ENCODE data around the gene MAP1LC3B2.

The MAP1LC3B2 gene

DNA sequence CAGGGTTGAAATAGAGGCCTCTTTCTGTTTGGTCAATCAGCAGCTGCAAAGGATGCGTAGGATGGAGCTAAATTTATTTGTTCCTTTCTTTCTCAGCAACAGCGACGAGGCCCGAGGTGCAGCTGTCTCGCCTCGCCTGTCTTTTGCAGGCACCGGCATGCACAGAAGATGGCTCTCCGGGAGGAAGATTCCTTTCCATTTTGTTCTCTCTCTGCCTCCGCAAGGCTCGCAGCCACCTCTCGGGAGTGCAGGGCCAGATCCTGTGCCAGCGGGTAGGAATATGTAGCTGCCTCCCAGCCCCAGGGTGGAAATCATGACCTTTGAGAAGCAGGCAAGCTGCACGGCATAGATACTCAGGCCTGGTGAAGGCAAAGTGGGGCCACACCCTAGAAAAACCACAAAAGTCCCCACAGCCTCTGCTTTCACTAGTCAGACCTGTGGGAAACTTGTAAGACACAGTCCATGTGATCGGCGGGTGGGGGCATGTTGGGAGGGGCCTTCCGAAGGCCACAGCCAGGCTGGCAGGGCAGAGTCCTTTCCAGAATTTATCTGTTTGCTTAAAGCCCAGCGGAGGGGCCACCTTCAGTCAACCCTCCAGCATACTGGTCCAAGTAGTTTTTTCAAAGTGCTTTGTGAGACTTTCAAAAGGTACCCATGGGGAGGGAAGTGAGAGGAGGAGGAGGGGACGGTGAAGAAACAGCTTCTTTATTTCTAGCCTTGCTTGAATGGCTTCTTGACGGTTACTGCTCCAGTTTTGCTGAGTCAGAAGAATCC lies at the start of gene MAP1LC3B2:
TSS of gene MAP1LC3B2 (plus strand) at position 220 of the 774 bp plus-strand sequence. CDS start 16,562 bp downstream, outside the sequence.
- H3K9me3 ChIP-seq (ENCODE audit: control insufficient read depth, low read length): no peaks in the 10 kb centered on the region
- peak within 1 kb of the TSS; percentile 37 for H3K9ac ChIP-seq (ENCODE audit: low read length)
- H3K4me1 ChIP-seq (ENCODE audit: control insufficient read depth, insufficient read depth, low read length): peaks cover 16% of the 10 kb centered on the region
- no peaks in the 10 kb centered on the region for H3K36me3 ChIP-seq (ENCODE audit: control insufficient read depth, insufficient read depth, low read length)
- H3K27me3 ChIP-seq (ENCODE audit: control insufficient read depth, insufficient read depth, low read length): no peaks in the 10 kb centered on the region
- no peak within 1 kb of the TSS for H3K4me3 ChIP-seq (ENCODE audit: low read length)

DNA sequence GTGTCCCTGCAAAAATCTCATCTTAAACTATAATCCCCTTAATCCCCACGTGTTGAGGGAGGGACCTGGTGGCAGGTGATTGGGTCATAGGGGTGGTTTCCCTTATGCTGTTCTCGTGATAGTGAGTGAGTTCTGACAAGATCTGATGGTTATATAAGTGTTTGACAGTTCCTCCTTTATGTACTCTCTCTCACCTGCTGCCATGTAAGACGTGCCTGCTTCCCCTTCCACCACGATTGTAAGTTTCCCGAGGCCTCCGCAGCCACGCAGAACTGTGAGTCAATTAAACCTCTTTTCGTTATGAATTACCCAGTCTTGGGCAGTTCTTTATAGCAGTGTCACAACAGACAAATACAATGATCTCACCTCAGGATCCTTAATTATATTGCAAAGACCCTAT lies 45.2 kb upstream of the MAP1LC3B2 start:
- Histone ChIP-seq H3K27me3 (ENCODE audit: control insufficient read depth, insufficient read depth, low read length) (peaks cover 1% of the 10 kb centered on the region), H3K4me1 (ENCODE audit: control insufficient read depth, insufficient read depth, low read length) (no peaks in the 10 kb centered on the region), H3K4me3 (ENCODE audit: low read length) (no peak overlapping the region), H3K9ac (ENCODE audit: low read length) (no peak overlapping the region), H3K36me3 (ENCODE audit: control insufficient read depth, insufficient read depth, low read length) (no peaks in the 10 kb centered on the region), H3K9me3 (ENCODE audit: control insufficient read depth, low read length) (no peaks in the 10 kb centered on the region)

DNA sequence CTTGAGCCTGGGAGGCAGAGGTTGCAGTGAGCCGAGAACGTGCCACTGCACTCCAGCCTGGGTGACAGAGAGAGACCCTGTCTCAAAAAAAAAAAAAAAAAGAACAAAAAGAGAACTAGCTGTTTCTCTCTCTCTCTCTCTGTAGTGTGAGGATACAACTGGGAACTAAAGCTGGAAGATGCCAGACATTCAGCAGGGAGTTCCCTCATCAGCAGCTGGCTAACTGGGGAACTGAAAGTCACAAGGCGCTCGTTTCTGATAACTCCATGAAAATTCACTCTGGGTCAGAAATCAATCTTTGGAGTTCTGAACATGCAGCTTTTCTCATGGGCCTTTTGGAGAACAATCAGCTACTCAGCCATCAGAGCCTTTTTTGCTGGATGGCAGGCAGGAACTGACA lies 43.5 kb upstream of the MAP1LC3B2 start:
- no peak overlapping the region for H3K9ac ChIP-seq (ENCODE audit: low read length)
- H3K36me3 ChIP-seq (ENCODE audit: control insufficient read depth, insufficient read depth, low read length): no peaks in the 10 kb centered on the region
- H3K9me3 ChIP-seq (ENCODE audit: control insufficient read depth, low read length): no peaks in the 10 kb centered on the region
- no peaks in the 10 kb centered on the region for H3K27me3 ChIP-seq (ENCODE audit: control insufficient read depth, insufficient read depth, low read length)
- H3K4me3 ChIP-seq (ENCODE audit: low read length): no peak overlapping the region
- no peaks in the 10 kb centered on the region for H3K4me1 ChIP-seq (ENCODE audit: control insufficient read depth, insufficient read depth, low read length)

DNA sequence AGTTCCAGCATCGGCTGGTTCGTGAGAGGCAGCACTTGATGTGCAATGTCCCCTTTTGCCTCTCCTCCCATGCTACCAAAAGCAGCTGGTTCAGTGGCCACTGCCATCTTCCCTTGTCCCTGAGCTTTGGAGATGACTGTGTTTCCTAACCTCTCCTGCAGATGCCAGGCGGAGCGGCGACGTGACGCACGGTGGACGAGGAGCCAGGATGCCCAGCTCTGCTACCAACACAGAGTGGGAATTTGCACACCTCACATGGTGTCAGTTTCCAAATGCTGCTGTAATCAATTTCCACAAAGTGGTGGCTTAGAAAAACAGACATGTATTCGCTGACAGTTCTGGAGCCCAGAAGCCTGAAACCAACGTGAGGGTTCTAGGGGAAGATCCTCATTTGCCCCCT lies 42.5 kb upstream of the MAP1LC3B2 start:
- Histone ChIP-seq H3K36me3 (ENCODE audit: control insufficient read depth, insufficient read depth, low read length) (no peaks in the 10 kb centered on the region), H3K4me3 (ENCODE audit: low read length) (no peak overlapping the region), H3K4me1 (ENCODE audit: control insufficient read depth, insufficient read depth, low read length) (no peaks in the 10 kb centered on the region), H3K9me3 (ENCODE audit: control insufficient read depth, low read length) (no peaks in the 10 kb centered on the region), H3K9ac (ENCODE audit: low read length) (no peak overlapping the region), H3K27me3 (ENCODE audit: control insufficient read depth, insufficient read depth, low read length) (no peaks in the 10 kb centered on the region)

GRCh38 chr12:116517431-116518045 lies 41.6 kb upstream of the MAP1LC3B2 start:
- Histone ChIP-seq H3K27me3 (ENCODE audit: control insufficient read depth, insufficient read depth, low read length) (no peaks in the 10 kb centered on the region), H3K36me3 (ENCODE audit: control insufficient read depth, insufficient read depth, low read length) (no peaks in the 10 kb centered on the region), H3K9me3 (ENCODE audit: control insufficient read depth, low read length) (no peaks in the 10 kb centered on the region), H3K4me1 (ENCODE audit: control insufficient read depth, insufficient read depth, low read length) (no peaks in the 10 kb centered on the region), H3K9ac (ENCODE audit: low read length) (no peak overlapping the region), H3K4me3 (ENCODE audit: low read length) (no peak overlapping the region)

- Histone ChIP-seq H3K4me3 (ENCODE audit: low read length) (no peak overlapping the region), H3K9ac (ENCODE audit: low read length) (no peak overlapping the region), H3K36me3 (ENCODE audit: control insufficient read depth, insufficient read depth, low read length) (no peaks in the 10 kb centered on the region), H3K4me1 (ENCODE audit: control insufficient read depth, insufficient read depth, low read length) (no peaks in the 10 kb centered on the region), H3K27me3 (ENCODE audit: control insufficient read depth, insufficient read depth, low read length) (no peaks in the 10 kb centered on the region), H3K9me3 (ENCODE audit: control insufficient read depth, low read length) (no peaks in the 10 kb centered on the region)
Measured at GRCh38 chr12:116520225-116520760, 38.9 kb upstream of the MAP1LC3B2 start.

- no peaks in the 10 kb centered on the region for H3K36me3 ChIP-seq (ENCODE audit: control insufficient read depth, insufficient read depth, low read length)
- H3K4me1 ChIP-seq (ENCODE audit: control insufficient read depth, insufficient read depth, low read length): peaks cover 6% of the 10 kb centered on the region
- no peak overlapping the region for H3K4me3 ChIP-seq (ENCODE audit: low read length)
- H3K27me3 ChIP-seq (ENCODE audit: control insufficient read depth, insufficient read depth, low read length): peaks cover 5% of the 10 kb centered on the region
- no peak overlapping the region for H3K9ac ChIP-seq (ENCODE audit: low read length)
- no peaks in the 10 kb centered on the region for H3K9me3 ChIP-seq (ENCODE audit: control insufficient read depth, low read length)
Measured at GRCh38 chr12:116520801-116521471, 38.2 kb upstream of the MAP1LC3B2 start.

DNA sequence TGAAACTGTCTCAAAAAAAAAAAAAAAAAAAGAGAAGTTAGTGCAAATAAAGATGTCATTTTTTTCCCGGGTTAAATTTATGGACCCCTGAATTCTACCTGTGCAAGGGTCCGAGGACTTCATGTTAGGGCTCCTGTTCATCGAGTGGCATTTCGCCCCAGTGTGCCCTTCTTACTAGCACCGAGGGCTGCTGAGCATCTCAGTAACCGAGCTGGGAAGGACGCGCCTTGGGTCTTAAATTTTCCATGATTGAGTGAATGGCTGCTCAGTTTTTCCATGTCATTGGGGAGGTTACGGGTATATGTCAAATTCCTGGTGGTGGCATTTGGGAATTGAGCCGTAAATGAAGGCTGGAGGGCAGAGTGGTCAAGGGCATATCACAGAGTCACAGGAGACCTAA lies 34.9 kb upstream of the MAP1LC3B2 start:
- Histone ChIP-seq H3K36me3 (ENCODE audit: control insufficient read depth, insufficient read depth, low read length) (no peaks in the 10 kb centered on the region), H3K27me3 (ENCODE audit: control insufficient read depth, insufficient read depth, low read length) (peaks cover 9% of the 10 kb centered on the region), H3K4me1 (ENCODE audit: control insufficient read depth, insufficient read depth, low read length) (peaks cover 7% of the 10 kb centered on the region), H3K4me3 (ENCODE audit: low read length) (no peak overlapping the region), H3K9me3 (ENCODE audit: control insufficient read depth, low read length) (no peaks in the 10 kb centered on the region), H3K9ac (ENCODE audit: low read length) (no peak overlapping the region)

DNA sequence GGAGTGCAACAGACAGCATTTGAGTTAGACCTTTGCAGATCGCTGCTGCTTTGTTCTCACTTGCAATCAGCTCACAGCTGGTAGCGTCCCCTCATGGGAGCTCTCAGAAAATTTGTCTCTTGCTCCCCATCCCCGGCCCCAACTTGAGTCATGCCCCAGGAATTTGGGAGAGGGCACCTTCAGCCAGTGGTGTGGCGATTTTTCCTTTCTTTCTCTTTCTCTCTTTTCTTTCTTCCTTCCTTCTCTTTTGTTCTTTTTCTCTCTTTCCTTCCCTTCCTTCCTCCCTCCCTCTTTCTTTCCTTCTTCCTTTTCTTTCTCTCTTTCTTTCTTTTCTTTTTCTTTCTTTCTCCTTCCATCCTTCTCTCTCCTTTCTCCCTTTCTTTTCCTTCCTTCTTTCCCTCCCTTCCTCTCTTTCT lies 34.2 kb upstream of the MAP1LC3B2 start:
- no peaks in the 10 kb centered on the region for H3K9me3 ChIP-seq (ENCODE audit: control insufficient read depth, low read length)
- peaks cover 9% of the 10 kb centered on the region for H3K27me3 ChIP-seq (ENCODE audit: control insufficient read depth, insufficient read depth, low read length)
- no peak overlapping the region for H3K4me3 ChIP-seq (ENCODE audit: low read length)
- no peaks in the 10 kb centered on the region for H3K36me3 ChIP-seq (ENCODE audit: control insufficient read depth, insufficient read depth, low read length)
- no peak overlapping the region for H3K9ac ChIP-seq (ENCODE audit: low read length)
- peaks cover 7% of the 10 kb centered on the region for H3K4me1 ChIP-seq (ENCODE audit: control insufficient read depth, insufficient read depth, low read length)

DNA sequence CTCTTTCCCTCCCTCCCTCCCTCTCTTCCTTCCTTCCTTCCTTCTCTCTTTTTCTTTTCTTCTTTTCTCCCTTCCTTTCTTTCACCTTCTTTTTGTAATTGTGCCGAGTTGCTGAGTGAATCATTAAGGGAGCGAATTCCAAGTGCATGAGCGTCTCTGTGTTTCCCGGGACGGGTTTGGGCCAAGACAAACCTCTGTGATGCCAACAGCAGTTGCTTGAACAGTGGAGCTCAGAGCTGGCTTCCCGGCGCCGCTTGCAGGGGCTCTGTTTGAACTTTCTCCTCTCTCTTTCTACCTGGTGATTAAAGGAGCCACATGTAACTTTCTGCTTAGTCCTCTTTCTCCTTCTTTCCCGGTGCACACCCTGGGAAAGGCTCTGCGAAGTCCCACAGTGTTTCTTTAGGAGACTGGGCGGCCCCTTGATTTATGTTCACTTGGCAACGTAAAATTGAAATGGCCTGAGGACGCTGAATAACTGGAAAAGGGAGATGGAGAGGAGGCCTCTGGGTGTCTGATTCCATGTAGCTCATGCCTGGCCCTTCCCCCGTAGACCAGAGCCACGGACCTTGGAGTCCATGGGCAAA lies 33.7 kb upstream of the MAP1LC3B2 start:
- H3K36me3 ChIP-seq (ENCODE audit: control insufficient read depth, insufficient read depth, low read length): no peaks in the 10 kb centered on the region
- peak overlapping the region; percentile 15 for H3K9ac ChIP-seq (ENCODE audit: low read length)
- peaks cover 7% of the 10 kb centered on the region for H3K4me1 ChIP-seq (ENCODE audit: control insufficient read depth, insufficient read depth, low read length)
- H3K4me3 ChIP-seq (ENCODE audit: low read length): no peak overlapping the region
- H3K27me3 ChIP-seq (ENCODE audit: control insufficient read depth, insufficient read depth, low read length): peaks cover 9% of the 10 kb centered on the region
- H3K9me3 ChIP-seq (ENCODE audit: control insufficient read depth, low read length): no peaks in the 10 kb centered on the region

DNA sequence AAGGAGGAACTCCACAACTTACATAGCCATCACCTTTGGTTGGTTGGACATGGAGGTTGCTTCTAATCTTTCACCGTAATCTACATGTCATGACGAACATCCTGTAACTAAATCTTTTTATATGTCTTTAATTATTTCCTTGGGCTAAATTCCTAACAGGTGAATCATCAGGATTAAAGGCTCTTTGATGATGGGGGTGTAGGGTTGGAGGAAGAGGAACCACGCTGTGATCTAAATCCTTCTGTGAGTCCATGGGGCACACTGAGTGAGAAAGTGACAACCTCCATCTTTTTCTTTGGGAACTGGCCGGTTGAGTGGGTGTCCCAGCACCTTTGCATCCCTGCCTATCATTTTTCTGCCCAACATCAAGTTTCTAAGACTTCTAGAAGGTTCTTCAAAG lies 31.1 kb upstream of the MAP1LC3B2 start:
- Histone ChIP-seq H3K9me3 (ENCODE audit: control insufficient read depth, low read length) (no peaks in the 10 kb centered on the region), H3K4me1 (ENCODE audit: control insufficient read depth, insufficient read depth, low read length) (peaks cover 12% of the 10 kb centered on the region), H3K36me3 (ENCODE audit: control insufficient read depth, insufficient read depth, low read length) (no peaks in the 10 kb centered on the region), H3K4me3 (ENCODE audit: low read length) (no peak overlapping the region), H3K27me3 (ENCODE audit: control insufficient read depth, insufficient read depth, low read length) (peaks cover 11% of the 10 kb centered on the region), H3K9ac (ENCODE audit: low read length) (no peak overlapping the region)

DNA sequence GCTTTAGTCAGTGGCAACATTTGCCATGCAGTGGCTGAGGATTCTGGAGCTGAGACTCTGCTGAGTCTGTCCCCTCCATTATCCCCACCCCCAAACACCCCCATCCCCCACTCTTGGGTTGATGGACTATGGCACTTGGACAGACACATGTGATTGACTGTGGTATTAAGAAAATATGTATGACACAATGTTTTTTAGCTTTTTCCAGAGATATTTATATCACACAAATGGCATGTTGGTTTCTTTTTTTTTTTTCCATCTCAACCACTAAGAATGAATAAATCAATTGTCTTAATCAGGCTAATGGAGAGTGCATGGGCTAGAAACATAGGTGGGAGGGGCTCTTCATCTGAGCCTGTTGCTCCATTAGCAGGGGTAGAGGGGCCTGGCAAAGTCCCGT lies 30.7 kb upstream of the MAP1LC3B2 start:
- no peak overlapping the region for H3K4me3 ChIP-seq (ENCODE audit: low read length)
- peaks cover 17% of the 10 kb centered on the region for H3K4me1 ChIP-seq (ENCODE audit: control insufficient read depth, insufficient read depth, low read length)

More for the DNA sequence above, 30.7 kb upstream of the MAP1LC3B2 start:
- Histone ChIP-seq H3K9me3 (ENCODE audit: control insufficient read depth, low read length) (no peaks in the 10 kb centered on the region), H3K36me3 (ENCODE audit: control insufficient read depth, insufficient read depth, low read length) (no peaks in the 10 kb centered on the region), H3K27me3 (ENCODE audit: control insufficient read depth, insufficient read depth, low read length) (peaks cover 16% of the 10 kb centered on the region), H3K9ac (ENCODE audit: low read length) (no peak overlapping the region)
